Heart left ventricle (tissue), 13 donors: Measurements from ENCODE around the gene CDC37L1.

Experiments used
- POLR2A ChIP-seq, 2 donors: fragments of 450-650 bp; IDR thresholded peaks; one replicate each; pipeline ENCODE4 v1.6.1; 2017; ENCODE audit warnings: antibody characterized with exemption in 2 of 2, mild to moderate bottlenecking in 2 of 2, moderate library complexity in 2 of 2
- TF ChIP-seq, protein P1 (sequence below), 12 donors: fragments of 200-600 bp; sonication (generic) in 4 of 12; IDR thresholded peaks; one replicate each; pipeline versions ENCODE4 v1.5.0 to v1.8.0; 2018 to 2022; ENCODE audit warnings: antibody characterized with exemption in 12 of 12, mild to moderate bottlenecking in 5 of 12
- donor health status: ischemic (EF 13 %, LVEDD 7.1; RV severe dilation, severe dysfunction).
- donor health status: DM: no; HTN: yes; CAD: no.
- donor health status: DM: no; HTN: no; CAD: no.
- donor health status: ischemic (EF 25% LVEDD 6.9; RV normal size, moderate dysfunction).
- donor health status: ischemic (EF 25% LVEDD 5.7; RV mildly dilated, moderate dysfunction).
- donor health status: ischemic (EF 35%, LVEDD 5.7; RV mildly dilated, moderate dysfunction).
- donor health status: nonischemic (EF 11% LVEDD 7.7; RV severe dilation, severe dysfunction).
- donor health status: DM: yes; HTN: yes; CAD: no.
- donor health status: PGD.
- donor health status: ischemic (EF 29% LVEDD 5.4; RV normal size, mild dysfunction).
- donor health status: nonischemic (EF 23%, LVEDD 6.1; RV moderate dilation, normal function).

DNA sequence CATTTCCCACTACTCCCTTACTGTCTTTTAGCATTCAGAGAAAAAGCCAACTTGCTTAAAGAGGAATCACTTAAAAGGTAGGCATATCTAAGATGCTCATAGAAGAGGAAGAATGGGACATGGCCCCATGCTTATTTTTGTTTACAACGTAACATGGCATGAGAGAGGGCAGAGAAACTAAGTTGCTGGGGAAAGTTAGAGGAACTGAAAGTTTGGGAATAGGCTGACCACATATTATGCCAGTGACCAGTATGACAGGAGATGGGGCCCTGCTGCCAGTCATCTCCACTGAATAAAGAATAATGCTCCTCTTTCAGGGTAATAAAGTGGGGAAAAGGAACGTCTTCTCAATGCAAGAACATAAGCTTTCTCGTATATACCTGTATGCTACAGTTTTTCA is 15.4 kb upstream of the CDC37L1 start:
- no peak for TF ChIP-seq POLR2A (IDR thresholded peaks at IDR 0.05)
- TF ChIP-seq, protein P1, sequence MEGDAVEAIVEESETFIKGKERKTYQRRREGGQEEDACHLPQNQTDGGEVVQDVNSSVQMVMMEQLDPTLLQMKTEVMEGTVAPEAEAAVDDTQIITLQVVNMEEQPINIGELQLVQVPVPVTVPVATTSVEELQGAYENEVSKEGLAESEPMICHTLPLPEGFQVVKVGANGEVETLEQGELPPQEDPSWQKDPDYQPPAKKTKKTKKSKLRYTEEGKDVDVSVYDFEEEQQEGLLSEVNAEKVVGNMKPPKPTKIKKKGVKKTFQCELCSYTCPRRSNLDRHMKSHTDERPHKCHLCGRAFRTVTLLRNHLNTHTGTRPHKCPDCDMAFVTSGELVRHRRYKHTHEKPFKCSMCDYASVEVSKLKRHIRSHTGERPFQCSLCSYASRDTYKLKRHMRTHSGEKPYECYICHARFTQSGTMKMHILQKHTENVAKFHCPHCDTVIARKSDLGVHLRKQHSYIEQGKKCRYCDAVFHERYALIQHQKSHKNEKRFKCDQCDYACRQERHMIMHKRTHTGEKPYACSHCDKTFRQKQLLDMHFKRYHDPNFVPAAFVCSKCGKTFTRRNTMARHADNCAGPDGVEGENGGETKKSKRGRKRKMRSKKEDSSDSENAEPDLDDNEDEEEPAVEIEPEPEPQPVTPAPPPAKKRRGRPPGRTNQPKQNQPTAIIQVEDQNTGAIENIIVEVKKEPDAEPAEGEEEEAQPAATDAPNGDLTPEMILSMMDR (IDR thresholded peaks at IDR 0.05), result no peak
